NCI-H2107 treated with DMSO at 0.1 percent for 48 hours (cell line): ENCODE measurements around the gene ANKRD37.
A peak's percentile ranks its signal among the peaks of the same experiment; 100 is the strongest.
"Not testable (repeated sequence)": the region's sequence is repeated elsewhere in the genome, so short reads cannot be mapped to it uniquely, and the experiment has no call there.

ENCODE experiments used
- DNase-seq: peaks from one replicate; lab custom pipeline; 2025; ENCODE audit not compliant: unreplicated experiment; lab: John Stamatoyannopoulos, UW

ANKRD37 gene, protein sequence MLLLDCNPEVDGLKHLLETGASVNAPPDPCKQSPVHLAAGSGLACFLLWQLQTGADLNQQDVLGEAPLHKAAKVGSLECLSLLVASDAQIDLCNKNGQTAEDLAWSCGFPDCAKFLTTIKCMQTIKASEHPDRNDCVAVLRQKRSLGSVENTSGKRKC

DNA sequence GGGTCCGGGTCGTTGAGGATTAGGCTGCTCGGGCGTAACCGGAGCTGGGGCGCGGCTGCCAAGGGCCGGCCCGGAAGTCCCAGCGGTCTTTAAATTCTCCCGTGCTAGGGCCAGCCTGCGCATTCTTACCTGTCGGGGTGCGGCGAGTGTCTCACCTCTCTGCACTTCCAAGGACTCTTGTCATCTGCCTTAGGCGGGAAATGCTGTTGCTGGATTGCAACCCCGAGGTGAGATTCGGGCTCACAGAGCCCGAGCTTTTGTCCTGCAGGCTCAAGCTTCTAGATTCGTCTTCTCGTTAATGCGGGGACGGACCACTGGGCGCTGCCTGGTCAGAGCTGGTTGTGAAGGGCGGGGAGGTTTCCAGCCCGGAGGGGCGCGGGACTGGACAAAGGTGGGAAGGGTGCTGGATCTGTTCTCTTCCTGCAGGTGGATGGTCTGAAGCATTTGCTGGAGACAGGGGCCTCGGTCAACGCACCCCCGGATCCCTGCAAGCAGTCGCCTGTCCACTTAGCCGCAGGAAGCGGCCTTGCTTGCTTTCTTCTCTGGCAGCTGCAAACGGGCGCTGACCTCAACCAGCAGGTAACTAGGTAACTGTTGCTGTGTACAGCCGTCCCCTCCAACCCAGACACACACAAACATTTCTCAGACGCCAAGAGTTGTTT, at the start of gene ANKRD37:
Gene ANKRD37, plus strand, starts transcription at position 118 of the 662 bp plus-strand sequence. Its CDS starts 83 bp downstream, at position 201.
- peak; percentile 78 for DNase-seq

- no peak for DNase-seq
Measured at GRCh38 chr4:185346975-185347601, 49.6 kb upstream of the ANKRD37 start.

DNA sequence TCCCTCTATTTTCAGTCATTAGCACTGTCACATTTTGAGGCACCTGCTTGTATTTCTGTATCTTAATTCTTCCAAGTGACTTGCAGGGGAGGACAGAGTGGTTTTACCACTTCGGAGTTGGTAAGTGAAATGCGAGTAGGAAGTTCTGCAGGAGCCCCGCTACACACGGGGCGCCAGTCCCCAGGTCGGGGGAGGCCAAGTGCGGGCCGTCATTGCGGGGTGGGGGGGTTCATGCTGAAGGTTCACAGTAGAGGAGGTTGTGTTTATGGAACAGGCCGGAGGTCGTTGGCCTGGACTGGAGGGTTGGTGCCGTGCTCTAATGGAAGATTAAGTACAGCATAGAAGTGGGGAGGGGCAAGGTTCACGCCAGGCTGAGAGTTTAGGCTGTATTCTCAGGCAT, 45.0 kb upstream of the ANKRD37 start:
- DNase-seq: no peak

- no peak for DNase-seq
Measured at GRCh38 chr4:185352202-185352601, 44.4 kb upstream of the ANKRD37 start.

DNA sequence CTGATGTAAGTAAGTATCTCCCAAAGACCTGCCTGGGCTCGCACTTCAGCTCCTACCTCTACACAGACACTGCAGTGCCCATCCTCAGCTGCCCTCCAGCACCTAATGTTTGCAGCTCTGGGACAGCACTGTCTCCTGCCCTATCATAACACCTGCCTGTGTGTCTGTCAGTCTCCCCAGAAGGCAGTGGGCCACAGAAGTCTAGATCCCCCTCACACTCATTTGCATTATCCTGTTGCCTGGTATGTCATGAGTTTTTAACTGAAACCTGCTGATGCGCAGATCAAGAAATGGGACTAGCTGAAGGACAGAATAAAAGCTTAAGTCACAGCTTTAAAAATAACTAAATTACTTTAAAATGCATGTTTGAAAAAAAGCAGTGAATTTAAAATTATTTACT, 43.9 kb upstream of the ANKRD37 start:
- DNase-seq: no peak

DNA sequence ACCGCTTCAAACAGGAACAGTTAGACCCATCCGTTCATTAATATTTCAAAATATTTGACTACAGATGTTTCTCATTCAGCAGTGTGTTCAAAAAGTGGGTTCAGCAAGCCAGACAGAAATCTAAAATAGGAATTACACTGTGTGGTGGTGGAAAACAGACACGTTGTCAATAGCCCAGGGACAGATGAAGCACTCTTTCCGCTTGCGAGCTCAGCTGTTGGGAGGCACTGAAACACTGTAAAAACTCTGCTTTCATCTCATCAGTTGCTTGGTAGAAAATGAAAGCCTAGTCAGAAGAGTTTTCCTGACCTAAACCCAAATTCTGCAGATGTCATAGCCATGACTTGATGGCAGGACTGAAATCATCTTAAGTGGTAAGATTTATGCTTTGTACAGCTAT, 39.4 kb upstream of the ANKRD37 start:
- no peak for DNase-seq

DNA sequence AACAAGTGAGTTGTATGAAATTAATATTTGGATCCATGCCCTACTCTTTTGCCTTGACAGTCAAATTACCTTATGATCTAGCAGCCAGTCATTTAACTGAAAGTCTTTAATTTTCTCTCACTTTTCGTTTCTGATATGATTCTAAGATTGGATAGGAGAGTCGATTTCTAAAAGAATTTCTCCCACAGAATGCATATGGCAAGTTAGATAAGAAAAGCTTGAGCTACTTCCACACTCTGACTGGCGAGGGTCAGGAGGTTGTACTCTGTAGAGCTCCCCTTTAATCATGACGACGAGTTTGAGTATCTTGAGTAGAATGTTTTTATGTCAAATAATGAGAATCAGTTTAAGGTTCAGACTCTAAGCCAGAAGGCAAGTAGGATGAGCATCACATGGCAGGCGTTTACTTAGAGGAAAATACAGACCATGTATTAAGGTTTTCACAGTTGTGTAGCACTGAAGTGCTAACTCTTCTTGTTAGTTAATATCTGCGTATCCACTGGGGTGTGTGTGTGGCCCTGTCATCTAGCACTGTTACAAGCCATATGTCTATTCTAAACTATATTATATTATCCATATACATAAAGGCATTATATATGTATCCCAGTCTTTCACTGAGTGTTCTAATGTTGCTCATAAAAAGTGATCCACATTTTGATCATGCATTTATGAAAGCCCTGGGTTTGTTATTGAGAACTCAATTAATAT, 38.8 kb upstream of the ANKRD37 start:
- no peak for DNase-seq

- no peak for DNase-seq
Measured at GRCh38 chr4:185358514-185358913, 38.1 kb upstream of the ANKRD37 start.

GRCh38 chr4:185358959-185359358, 37.7 kb upstream of the ANKRD37 start:
- no peak for DNase-seq

- DNase-seq: no peak
Measured at GRCh38 chr4:185359767-185360446, 36.7 kb upstream of the ANKRD37 start.

- no peak for DNase-seq
Measured at GRCh38 chr4:185361872-185362271, 34.8 kb upstream of the ANKRD37 start.

GRCh38 chr4:185362570-185362969, 34.1 kb upstream of the ANKRD37 start:
- not testable (repeated sequence) for DNase-seq

- DNase-seq: no peak
Measured at GRCh38 chr4:185363251-185363650, 33.4 kb upstream of the ANKRD37 start.

- no peak for DNase-seq
Measured at GRCh38 chr4:185364886-185365285, 31.8 kb upstream of the ANKRD37 start.

DNA sequence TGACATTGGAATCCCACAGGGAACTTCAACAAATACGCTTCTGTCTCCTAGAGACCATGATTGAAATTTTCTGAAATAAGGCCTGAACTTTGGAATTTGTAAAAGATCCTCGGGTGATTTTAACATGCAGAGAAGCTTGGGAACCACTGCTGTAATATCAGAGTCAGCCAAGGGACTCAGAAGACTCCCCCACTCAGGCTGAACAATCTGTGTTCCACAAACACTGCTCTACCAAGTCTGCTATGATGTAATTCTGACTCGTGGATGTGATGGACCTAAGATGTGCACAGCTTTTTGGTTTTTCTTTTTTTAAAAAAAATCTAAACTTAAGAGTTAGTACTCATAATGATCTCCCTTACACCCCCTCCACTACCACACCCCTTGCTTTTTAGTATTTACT, 26.9 kb upstream of the ANKRD37 start:
- DNase-seq: no peak

DNA sequence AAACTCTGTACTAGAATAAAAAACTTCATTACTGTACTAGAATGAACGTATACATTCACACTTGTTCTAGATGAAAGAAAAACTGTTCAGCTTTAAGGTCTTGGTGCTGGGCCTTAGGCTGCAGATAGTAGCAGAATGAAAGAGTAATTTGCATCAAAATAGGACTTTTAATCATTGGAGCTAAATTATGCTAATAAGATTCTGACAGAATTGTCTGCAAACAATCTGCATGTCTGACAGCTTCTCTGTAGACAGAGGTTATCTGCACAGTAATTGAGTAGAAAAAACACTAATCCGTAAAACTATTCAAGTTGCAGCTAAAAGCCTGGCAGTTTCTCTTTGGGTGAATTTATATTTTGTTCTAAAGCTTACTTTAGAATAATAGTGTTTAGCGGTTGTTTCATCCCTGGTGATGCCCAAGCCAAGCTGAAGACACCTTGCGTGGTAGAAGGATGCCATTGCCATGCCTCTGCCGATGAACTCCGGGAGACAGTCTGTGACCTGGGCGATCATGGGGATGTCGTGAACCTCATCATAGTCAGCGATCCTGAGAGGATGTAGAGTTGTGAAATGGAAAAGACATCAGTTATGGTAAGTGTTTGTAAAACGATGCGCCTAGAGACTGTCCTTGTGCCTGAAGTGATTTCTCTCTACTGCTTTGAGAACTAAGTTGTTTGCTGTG, 26.2 kb upstream of the ANKRD37 start:
- no peak for DNase-seq

- no peak for DNase-seq
Measured at GRCh38 chr4:185371702-185372101, 24.9 kb upstream of the ANKRD37 start.

GRCh38 chr4:185374027-185374426, 22.6 kb upstream of the ANKRD37 start:
- no peak for DNase-seq

DNA sequence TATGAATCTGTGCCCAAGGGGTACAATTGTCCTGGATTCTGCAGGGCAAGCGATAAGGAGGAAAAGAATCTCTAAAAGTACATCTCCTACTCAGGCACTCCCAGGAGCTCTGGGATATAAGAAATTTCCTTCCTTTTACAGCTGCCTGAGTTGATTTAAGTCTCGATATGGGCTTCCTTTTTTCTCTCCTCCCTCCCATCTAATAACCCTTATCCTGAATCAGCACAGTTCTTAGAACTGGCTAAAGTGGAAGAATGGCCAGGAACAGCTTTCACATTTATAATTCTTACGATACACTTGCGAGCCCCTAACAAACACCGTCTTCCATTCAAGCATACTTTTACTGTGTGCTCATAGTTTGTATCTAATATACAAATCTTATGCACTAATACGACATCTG, 22.1 kb upstream of the ANKRD37 start:
- no peak for DNase-seq

GRCh38 chr4:185378264-185378663, 18.4 kb upstream of the ANKRD37 start:
- DNase-seq: no peak
